HG03108 (cell line): ENCODE data around the gene KRT9.
"Not testable (repeated sequence)": the region's sequence is repeated elsewhere in the genome, so short reads cannot be mapped to it uniquely, and the experiment has no call there.

Experiments used
- ATAC-seq: cut with Tn5 transposase; IDR thresholded peaks from one replicate; pipeline ENCODE4 v1.9.1; 2021; ENCODE audit warnings: moderate library complexity; ENCODE audit not compliant: unreplicated experiment

KRT9 gene

DNA sequence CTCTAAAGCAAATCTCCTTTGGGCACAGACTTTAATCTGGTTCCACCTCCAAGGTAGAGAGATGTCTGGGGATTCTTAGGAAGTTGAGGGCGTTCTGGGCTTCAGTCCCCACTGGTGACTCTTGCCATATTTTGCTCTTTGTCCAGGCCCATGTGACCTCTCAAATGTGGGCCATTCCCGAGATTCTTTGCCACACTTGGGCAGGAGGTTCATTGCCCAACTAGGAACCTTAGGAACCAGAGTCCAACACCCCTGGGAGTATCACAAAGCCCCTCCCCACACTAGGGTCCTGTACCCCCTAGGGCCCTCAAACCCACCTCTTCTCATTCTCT, 8.4 kb upstream of the KRT9 start:
- no peak for ATAC-seq

DNA sequence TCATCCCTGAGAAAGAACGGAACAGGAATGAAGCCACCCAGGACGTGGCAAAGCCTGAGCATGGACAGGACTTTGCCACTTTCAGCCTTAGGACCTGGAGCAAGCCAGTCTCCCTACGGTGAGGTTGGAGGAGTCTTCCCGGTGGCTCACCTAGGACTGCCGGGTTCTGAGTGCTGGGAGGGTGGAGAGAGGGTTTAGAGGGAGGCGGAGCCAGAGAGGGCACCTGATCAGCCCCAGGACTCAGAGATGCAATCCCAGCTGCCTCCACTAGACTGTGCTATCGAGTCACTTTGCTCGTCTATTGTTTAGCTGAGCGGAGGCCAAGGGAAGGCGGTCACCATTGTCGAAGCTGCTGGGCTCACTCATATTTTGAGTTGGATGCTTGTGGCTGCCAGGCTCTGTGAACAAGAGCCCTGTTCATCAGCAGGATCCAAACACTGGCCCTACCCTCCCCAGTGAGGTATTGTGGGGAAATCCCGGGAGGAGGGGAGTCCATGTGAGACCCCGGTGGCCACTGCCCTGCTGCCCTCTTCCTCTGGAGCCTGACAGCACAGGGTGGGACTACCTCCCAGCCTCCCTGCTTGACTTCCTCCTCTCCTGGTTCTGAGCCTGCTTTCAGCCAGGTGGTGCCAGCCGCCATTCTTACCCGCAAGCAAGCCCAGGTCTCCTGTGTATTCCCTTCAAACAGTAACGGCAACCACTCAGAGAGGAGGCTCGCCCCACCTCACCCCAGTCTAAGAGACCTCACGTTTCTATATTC, 7.8 kb upstream of the KRT9 start:
- ATAC-seq = no peak

DNA sequence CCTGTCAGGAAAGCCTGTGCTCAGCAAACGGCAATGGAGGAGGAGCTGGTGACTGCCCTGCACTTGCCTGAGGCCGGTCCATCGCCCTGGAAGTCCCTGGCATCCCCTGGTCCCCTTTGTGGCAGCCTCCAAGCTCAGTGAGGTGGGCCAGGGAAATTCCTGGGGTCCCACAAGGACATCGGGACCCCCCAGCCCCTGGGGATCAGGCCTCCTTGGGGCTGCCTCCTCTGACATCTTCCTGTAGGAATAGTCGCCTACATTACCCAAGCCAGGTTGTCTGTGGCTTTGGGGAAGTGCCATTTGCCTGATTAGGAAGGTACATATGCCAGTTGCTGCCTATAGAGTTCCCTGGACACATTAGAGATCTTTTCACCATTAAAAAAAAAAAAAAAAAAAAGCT, 7.1 kb upstream of the KRT9 start:
- no peak for ATAC-seq

DNA sequence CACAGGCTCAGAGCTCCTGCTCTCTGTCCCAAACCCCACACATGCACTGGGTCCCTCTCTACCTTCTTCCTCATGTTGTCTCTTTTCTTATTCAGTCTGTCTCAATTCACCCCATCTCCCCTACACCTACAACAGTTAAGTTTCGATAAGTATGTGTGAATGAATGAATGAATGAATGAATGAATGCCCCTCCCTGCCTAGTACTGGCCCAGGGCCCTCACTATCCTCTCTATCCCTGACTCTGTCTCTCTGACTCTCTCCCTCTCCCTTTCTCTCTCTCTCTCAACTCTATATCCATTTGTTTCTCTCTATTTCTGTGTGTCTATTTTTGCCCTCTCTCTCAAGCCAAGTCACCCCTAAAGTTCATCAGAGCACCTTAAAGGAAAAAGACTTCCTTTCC, 6.7 kb upstream of the KRT9 start:
- no peak for ATAC-seq

DNA sequence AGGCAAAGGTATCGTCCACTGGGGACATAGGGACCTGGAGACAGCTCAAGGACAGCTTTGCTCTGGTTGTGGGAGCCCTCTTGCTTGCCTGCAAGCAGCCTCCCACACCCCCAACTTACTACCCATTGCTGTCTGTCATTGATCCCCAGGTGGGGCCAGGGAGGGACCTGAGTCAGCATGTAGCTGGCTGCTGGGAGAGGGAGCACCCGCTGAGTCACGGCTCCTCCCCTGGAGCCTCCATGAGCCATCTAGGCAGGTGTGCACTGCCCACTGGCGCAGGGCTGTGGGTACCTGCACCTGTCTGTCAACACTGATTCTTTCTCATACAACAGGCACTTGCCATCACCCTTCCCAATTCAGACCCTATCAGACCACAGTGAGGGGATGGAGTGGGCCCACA, 4.9 kb upstream of the KRT9 start:
- not testable (repeated sequence) for ATAC-seq

DNA sequence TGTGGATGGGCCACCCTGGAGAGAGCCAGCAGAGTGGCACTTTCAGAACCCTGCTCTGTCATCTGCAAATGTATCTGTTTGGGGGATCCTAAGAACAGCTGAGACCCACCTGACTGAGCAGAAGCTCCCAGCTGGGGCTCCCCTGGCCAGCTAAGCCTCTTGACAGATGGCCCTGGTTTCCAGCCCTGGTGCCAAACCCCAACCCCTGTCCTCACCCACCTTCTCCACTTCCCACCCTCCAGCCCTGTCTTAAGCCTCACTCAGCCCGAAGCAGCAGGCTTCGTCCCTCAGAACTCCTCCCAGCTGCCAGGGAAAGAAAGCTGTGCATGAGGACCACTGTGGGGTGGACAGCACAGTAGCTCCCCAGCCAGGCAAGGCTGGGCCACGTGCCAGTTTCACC, 3.5 kb upstream of the KRT9 start:
- ATAC-seq = no peak

DNA sequence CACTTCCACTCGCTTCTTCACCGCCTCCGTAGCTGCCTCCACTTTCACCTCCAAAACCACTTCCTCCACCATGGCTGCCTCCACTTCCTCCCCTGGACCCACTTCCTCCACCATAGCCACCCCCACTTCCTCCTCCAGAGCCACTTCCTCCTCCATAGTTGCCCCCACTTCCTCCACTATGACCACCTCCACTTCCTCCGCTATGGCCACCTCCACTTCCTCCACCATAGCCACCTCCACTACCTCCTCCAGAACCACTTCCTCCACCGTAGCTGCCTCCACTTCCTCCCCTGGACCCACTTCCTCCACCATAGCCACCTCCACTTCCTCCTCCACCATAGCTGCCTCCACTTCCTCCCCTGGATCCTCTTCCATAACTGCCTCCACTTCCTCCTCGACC, 4.5 kb downstream of the KRT9 start:
- no peak for ATAC-seq

DNA sequence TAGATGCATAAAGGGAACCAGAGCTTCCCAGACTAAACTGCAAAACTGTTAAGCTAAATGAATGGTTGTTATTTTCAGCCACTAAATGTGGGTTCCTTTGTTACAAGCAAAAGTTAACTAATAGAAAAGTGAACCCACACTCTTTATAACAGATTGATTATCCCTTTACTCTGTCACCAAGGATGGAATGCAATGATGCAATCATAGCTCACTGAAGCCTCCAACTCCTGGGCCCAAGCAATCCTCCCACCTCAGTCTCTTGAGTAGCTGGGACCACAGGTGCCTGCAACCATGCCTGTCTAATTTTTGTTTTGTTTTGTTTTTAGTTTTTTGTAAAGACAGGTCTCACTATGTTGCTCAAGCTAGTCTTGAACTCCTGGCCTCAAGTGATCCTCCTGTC, 6.5 kb downstream of the KRT9 start:
- ATAC-seq = no peak

DNA sequence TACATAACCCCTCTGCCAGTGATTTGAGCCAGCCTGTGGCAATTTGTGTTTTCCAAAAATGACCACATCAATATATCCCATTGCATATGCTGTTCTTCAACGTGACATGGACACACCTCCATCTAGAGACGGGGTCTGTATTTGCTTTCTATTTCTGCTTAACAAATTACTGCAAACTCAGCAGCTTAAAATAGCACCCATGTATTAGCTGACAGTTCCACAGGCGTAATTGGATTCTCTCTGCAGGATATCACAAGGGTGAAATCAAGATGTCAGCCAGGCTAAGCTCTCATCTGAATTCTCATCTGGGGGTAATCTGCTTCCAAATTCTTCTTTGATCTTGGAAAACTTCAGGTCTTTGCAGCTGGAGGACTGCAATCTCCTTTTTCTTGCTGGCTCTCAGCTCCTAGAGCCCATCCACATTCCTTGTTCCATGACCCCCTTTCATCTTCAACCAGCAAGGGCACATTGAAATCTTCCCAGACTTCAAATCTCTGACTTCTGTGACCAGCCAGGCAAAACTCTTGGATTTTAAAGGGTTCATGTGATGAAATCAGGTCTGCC, 8.2 kb downstream of the KRT9 start:
- ATAC-seq = no peak

DNA sequence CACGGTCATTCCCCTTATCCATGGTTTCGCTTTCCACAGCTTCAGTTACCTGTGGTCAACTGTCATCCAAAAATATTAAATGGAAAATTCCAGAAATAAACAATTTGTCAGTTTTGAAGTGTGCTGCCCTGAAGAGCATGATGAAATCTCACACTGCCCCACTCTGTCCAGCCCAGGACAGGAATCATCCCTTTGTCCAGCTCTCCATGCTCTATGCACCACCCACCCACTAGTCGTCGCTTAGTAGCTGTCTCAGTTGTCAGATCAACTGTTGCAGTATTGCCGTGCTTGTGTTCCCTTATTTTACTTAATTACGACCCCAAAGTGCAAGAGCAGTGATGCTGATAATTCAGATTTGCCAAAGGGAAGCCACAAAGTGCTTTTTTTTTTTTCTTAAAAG, 10.3 kb downstream of the KRT9 start:
- no peak for ATAC-seq

DNA sequence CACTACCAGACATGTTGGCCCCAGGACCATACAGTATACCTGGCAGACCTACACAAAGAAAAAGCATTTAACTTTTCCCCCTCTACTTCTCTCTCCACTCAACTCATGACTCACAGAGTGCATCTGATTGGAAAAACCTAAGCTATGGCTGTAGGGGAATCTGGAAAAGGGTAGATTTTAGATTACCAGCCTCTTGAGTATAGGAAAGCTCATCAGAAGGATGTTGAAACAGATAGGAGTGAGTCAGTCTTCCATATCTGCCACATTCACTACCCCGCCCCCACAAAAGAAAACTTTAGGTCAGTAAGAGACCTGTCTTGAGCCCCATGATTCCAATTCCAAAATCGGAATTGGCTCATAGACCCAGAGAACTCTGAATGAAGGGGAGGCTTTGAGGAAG, 12.3 kb downstream of the KRT9 start:
- ATAC-seq = no peak

DNA sequence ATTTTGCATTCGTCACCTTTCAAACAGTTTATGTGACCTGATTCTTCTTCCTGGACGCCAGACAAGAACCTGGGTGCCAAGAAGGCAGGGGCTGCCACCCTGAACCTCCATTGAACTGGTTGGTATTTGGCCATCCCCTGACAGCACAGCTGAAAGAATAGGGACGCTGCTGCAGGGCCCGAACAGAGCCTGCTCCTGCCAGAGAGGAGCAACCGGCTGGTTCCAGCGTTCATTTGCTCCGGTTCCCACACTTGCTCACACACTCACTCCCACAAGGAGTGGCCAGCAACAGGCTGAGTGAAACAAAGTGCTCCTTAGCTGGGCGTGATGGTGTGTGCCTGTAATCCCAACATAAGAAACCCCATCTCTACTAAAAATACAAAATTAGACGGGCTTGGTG, 14.9 kb downstream of the KRT9 start:
- ATAC-seq = no peak

DNA sequence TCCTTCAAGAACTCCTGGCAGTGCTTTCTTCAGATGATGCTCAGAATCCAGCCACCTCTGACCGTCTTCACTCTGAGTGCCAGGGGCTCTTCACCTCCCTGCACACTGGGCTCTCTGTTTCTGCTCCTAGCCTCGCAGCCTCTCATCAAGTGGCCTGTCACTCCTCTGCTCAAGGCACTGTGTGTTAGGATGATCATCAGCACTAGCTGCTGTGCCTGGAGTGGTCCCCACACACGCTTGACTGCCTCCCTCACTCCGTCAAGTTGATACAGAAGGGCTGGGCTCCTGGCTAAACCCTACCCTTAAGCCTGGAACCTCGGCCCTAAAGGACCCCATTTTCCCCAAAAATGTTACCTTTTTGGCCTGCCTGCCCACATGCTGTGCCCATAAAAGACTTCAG, 15.6 kb downstream of the KRT9 start:
- ATAC-seq = no peak

DNA sequence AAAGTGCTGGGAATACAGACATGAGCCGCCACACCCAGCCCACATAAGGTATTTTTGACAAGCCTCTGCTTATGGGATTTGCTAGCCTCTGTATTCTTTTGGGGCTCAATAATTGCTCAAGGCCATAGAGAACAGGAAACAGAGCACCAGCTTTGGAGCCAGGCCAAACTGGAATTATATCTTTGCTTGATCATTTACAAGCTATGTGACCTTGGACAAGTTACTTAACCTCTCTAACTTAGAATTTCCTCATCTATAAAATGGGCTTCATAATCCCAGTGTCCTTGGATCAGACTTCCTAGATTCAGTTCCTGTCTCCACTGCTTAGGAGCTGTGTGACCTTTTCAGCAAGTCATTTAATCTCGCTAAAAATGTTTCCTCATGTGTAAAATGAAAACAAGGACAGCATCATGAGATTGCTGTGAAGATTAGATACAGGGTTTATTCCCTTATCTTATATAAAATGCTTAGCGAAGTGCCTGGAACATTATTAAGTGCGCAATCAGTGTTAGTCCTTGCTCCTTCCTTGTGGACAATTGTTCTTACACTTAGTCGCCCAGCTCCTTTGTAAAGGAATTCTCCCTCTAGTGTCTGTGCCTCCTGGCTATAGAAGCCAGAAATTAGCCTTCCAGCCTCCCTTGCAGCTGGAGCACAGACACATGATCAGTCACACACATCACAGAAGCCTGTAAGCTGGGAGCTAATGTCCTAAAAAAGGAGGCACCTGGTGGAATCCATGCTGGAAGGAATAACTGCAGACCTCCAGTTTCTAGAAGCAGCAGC, 16.6 kb downstream of the KRT9 start:
- no peak for ATAC-seq

DNA sequence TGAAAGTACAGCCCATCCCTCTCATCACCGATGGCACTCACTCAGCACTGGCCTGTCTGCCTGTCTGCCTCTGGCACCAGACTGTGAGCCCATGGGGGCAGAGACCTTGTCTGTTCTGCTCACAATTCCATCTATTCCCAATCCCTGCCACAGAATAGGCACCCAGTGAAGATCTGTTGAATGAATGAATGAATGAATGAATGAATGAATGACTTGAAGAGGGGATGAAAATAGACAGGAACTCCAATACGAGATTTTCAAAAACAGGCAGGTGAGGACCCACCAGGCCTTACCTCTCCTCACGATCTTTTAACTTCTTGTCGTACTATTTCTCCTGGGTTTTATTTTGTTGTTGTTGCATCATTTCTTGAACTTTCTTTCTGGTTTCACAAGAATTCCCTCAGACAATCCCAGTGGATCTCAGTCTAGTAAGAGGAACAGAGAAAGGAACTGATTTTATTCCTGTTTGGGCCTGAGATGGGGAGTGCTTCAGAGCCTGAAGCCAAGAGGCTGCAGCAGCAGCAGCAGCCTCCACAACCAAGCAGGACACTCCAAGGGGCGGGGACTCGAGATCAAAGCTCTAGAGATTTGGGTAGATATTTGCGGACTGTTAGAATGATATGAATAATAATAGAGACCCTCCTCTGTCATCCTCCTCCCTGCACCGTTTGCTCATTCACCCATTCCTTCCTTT, 17.7 kb downstream of the KRT9 start:
- ATAC-seq = no peak

DNA sequence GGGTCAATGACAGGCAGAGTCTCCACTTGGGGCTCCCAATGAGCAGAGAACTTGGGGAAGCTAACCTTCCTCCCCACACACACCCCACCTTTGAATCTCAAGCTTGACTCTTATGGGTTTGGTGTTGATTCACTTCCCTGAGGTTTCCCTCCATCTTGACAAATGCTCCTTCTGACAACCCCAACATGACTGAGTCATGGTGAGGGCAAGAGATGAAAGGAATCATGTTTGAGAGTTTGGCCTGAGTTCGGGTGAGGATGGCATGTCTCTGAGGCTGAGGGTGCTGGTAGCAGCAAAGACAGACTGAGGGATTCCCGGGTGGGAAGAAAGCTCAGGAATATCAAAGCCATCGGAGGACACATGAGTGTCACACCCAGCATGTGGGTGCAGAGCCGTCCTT, 18.7 kb downstream of the KRT9 start:
- no peak for ATAC-seq

DNA sequence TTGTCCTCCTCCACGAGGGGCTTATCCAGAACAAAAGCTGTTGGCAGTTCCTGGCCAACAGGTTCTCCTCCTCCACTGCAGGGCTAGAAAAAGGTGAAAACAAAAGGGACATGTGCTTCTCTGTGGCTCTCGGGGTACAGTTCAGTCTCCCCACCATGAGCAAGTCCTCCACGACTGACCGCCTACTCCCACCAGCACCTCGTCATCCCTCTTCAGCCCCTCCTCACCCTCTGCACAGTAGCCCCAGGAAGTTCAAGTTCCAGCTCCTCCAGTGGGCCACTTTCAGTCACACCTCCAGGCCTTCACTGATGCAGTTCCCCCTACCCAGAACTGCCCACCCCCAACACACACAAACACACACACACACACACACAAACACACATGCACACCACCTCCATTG, 19.4 kb downstream of the KRT9 start:
- no peak for ATAC-seq

DNA sequence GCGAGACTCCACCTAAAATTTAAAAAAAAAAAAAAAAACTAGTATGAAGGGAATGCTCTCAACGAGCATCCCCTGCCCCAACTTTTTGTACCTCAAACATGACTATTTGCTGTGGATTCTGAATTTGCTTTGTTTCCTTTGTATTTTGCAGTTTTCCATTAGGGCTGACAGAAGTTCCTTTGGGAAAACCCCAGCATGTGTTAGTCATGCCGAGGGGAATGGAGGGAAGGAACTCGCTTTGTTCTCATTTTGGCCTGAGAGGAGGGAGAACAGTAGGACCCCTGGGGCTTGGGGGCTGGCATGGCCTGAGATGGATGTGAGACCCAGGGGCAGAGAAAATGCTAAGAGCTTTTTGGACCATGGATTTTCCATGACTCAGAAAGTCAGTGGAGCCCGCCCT, 20.5 kb downstream of the KRT9 start:
- no peak for ATAC-seq

DNA sequence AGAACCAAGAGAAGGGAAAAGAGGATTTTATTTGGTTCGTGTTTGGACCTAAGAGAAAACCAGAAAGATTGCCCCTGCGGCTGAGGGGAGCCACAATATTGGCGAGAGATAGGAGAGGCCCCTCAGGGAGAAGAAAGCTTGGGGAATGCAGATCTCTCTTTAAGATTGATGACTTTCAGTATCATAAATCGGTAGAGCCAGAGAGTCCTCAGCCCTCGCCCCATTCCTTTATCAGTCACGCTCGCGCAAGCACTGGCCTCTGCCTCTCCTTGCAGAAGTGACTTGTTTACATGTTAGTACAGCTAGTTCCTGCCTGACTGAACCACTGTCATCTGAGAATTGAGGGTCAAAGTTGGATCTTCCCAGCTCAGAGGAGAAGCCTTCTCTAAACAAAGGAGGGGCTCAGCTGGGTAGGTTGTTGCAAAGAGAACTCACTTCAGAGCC, 22.2 kb downstream of the KRT9 start:
- ATAC-seq = no peak

DNA sequence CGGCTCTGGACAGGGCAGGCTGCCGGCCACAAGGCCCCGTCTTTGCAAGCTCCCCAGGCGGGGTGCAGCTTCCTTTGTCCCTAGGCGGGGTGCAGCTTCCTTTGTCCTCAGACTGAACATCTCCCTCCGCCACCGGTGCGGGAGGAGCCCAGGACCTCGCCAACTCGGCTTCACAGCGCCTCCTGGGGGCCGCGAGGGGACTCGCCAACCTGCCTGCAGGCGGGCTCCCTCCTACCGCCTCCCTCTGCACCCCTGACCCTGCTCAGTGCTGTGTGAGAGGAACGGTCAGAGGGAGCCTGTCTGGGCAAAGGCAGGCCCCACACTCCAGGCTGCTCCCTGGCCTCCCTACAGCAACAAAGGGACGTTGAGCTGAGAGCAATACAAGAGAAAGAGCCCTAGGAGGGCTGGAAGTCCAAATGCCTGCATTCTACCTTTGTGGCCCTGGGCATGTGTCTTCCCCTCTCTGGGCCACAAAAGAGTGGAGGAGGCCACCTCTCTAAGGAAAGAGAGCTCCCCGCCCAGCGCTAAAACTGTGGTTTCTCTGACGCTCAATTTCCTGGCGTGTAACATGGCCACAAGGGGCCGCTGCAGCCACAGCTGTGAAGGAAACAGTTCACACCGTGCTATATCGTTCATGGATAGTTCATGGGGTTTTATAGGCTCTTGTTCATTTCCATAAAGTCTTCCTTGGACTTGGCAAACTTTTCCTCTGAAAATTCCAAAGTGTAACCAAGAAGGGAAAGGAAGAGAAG, 22.8 kb downstream of the KRT9 start:
- no peak for ATAC-seq
